Measurements from ENCODE around the gene JMY.

- TF ChIP-seq CTCF (IDR thresholded peaks at IDR 0.05; ENCODE audit: insufficient read depth, low read depth, low read length) (no peak), EZH2 (IDR thresholded peaks at IDR 0.05; ENCODE audit: insufficient read depth, low read length) (no peak)
These were observed 45.7 kb upstream of the JMY start for GRCh38 chr5:79190235-79190529.

All from astrocyte (in vitro differentiated cells and primary cell).